ENCODE data around the gene CEACAM1. TPM values are rescaled to one million over a fixed set of nuclear protein-coding genes. Genes with fewer than 3 reads are reported as not detected.

The CEACAM1 gene
- total and polyA plus RNA-seq, 9 of the 15 experiments (the other 6 are each of a cell fraction or from before 2014, with no cell fraction given), result 0.04 to 0.16 (median 0.10) TPM; not detected in 1

DNA sequence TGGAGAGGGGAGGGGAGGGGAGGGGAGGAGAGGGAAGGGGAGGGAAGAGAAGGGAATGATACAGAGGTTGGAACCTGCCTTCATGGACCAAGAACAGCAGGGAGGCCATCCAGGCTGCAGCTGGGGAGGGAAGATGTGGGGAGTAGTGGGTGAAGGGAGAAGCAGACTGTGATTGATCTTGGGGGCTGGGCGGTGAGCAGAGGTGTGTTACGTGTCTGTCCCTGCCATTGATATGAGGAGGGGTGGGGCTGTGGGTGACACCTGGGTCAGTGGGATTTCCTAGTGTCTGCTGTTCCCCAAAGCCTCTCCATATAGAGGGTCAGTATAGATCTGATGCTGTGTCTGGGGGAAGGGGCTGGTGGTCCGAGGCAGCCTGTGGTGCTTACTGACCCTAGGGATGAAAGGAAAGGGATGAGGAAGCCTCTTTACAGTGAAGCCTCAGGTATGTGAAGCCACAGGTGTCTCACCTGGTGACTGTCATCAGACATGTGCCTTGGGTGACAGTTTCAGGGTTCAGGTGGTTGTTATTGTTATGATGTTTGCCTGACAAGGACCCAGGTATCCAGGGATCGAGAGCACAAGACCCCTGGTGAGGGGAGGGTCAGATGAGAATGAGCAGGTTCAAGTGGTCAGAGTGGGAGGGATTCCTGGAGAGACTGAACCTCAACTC is 18.7 kb upstream of the CEACAM1 start:
- TF ChIP-seq, protein P1, sequence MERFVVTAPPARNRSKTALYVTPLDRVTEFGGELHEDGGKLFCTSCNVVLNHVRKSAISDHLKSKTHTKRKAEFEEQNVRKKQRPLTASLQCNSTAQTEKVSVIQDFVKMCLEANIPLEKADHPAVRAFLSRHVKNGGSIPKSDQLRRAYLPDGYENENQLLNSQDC (CRISPR knock-in tag; IDR thresholded peaks at IDR 0.05), result no peak
- no peak for TF ChIP-seq HNRNPLL (IDR thresholded peaks at IDR 0.05; ENCODE audit: low read depth, low read length, poor library complexity, severe bottlenecking)
- TF ChIP-seq KDM4B (IDR thresholded peaks at IDR 0.05; ENCODE audit: borderline replicate concordance in 2 of 2, low read depth in 1 of 2), result no peak
- TF ChIP-seq HDAC6 (IDR thresholded peaks at IDR 0.05; ENCODE audit: low read depth, low read length), result no peak
- no peak for TF ChIP-seq SMAD2 (IDR thresholded peaks at IDR 0.05; ENCODE audit: low read depth, low read length)
- TF ChIP-seq HMGN3 (IDR thresholded peaks at IDR 0.05; ENCODE audit: borderline replicate concordance, extremely low read depth, insufficient read length, low read depth, low read length), result no peak
- no peak for TF ChIP-seq NONO (IDR thresholded peaks at IDR 0.05; ENCODE audit: low read depth in 2 of 2, low read length in 1 of 2)
- TF ChIP-seq, protein P2, sequence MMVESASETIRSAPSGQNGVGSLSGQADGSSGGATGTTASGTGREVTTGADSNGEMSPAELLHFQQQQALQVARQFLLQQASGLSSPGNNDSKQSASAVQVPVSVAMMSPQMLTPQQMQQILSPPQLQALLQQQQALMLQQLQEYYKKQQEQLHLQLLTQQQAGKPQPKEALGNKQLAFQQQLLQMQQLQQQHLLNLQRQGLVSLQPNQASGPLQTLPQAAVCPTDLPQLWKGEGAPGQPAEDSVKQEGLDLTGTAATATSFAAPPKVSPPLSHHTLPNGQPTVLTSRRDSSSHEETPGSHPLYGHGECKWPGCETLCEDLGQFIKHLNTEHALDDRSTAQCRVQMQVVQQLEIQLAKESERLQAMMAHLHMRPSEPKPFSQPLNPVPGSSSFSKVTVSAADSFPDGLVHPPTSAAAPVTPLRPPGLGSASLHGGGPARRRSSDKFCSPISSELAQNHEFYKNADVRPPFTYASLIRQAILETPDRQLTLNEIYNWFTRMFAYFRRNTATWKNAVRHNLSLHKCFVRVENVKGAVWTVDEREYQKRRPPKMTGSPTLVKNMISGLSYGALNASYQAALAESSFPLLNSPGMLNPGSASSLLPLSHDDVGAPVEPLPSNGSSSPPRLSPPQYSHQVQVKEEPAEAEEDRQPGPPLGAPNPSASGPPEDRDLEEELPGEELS (CRISPR knock-in tag; IDR thresholded peaks at IDR 0.05; ENCODE audit: borderline replicate concordance), result no peak
- no peak for TF ChIP-seq CTBP1 (IDR thresholded peaks at IDR 0.05; ENCODE audit: borderline replicate concordance)
- no peak for TF ChIP-seq HDAC1 (IDR thresholded peaks at IDR 0.05)
- no peak for TF ChIP-seq NCOA2 (IDR thresholded peaks at IDR 0.05; ENCODE audit: partially characterized antibody in 2 of 2)
- TF ChIP-seq TRIM24 (IDR thresholded peaks at IDR 0.05), result no peak
- no peak for TF ChIP-seq ZNF3 (CRISPR knock-in tag; IDR thresholded peaks at IDR 0.05)
- no peak for TF ChIP-seq ELF2 (CRISPR knock-in tag; IDR thresholded peaks at IDR 0.05)
- no peak for TF ChIP-seq SMAD3 (CRISPR knock-in tag; conservative IDR thresholded peaks at IDR 0.05)
- TF ChIP-seq CREB1 (IDR thresholded peaks at IDR 0.05), result no peak
- TF ChIP-seq CREB1 (CRISPR knock-in tag; IDR thresholded peaks at IDR 0.05), result no peak
- no peak for TF ChIP-seq ZSCAN29 (IDR thresholded peaks at IDR 0.05)
- no peak for TF ChIP-seq SMARCA4 (IDR thresholded peaks at IDR 0.05)
- Histone ChIP-seq H3K4me3 (no peak overlapping the region), H3K27me3 (ENCODE audit: control insufficient read depth in 2 of 2, insufficient read depth in 2 of 2, low read length in 2 of 2) (peaks cover 0 to 4% of the 10 kb centered on the region in 2 experiments; a peak in 1 of 5 replicates), H2AFZ (ENCODE audit: low read depth, low read length) (no peak overlapping the region), H3K79me2 (ENCODE audit: control insufficient read depth, insufficient read depth, low read length) (no peaks in the 10 kb centered on the region), H3K27ac (ENCODE audit: extremely low read depth, low read depth, low read length) (no peak overlapping the region), H3K4me1 (replicated peaks in 1 of 2; ENCODE audit: control insufficient read depth in 2 of 2, insufficient read depth in 2 of 2, low read length in 2 of 2) (no peaks in the 10 kb centered on the region), H3K9ac (ENCODE audit: insufficient read depth in 1 of 2, low read depth in 2 of 2, low read length in 2 of 2) (no peak overlapping the region), H3K9me1 (ENCODE audit: control insufficient read depth, insufficient read depth, low read length) (no peaks in the 10 kb centered on the region), H3K4me2 (ENCODE audit: insufficient read depth, low read length) (no peak overlapping the region), H4K20me1 (replicated peaks; ENCODE audit: control insufficient read depth, insufficient read depth, low read length) (no peaks in the 10 kb centered on the region), H3K9me3 (replicated peaks; ENCODE audit: control insufficient read depth, insufficient read depth, low read depth, low read length) (no peaks in the 10 kb centered on the region), H3K36me3 (ENCODE audit: control insufficient read depth, insufficient read depth, low read length) (no peaks in the 10 kb centered on the region)
- in situ Hi-C loops (cut with MboI), result loop anchor here (25.0 kb wide), 1 partner anchor 435 kb away; no protein-coding TSS in a partner anchor
- intact Hi-C loops (cut with micrococcal nuclease), result no loop called here
- no peak for ATAC-seq
- WGBS (ENCODE audit: insufficient coverage, low coverage, missing lambda C conversion rate), result 0% methylated on average over 4 of the region's 4 CpGs
- no peak for FAIRE-seq
- no peak for DNase-seq (ENCODE audit: extremely low read depth in 1 of 4, low spot score in 3 of 4)
- CTCF ChIA-PET (ENCODE audit: low intra/inter-chr PET ratio), result interaction anchor here (0.6 kb wide), 1 partner anchor 459 kb away, joined by 3 read pairs; no protein-coding TSS in a partner anchor
- BruUV-seq (replicated peaks), result no TSS peak
- POLR2A ChIA-PET, result no interaction called here

Data from K562 (cell line).